ENCODE measurements around the gene GPR55. TPM values are rescaled to one million over a fixed set of nuclear protein-coding genes. Genes with fewer than 3 reads are reported as not detected.

GPR55 gene
- total and polyA plus RNA-seq, 7 donors, result 0.01 to 0.32 (median 0.03) TPM; not detected in 4

DNA sequence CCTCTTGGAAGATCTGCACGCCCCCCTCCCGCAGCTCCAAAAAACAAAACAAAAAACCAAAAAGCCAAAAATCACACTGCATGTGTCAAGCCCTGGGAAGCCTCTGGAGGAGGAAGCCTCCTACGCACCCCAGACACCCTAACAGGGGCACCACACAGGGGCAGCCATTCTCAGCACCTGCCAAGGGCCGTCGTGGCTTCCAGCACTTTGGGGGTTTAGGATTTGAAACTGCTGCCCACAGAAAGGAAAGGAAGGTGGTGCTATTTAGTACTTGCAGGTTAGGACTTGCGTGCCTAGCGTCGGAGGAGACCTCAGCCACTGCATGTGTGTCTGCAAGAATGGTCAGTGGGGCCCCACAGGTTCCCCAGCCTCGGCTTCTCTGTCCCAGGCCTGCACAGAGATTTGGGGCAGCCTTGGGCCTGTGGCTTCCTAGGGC lies 419 bp upstream of the GPR55 start:
- DNase-seq, result no peak
- WGBS, 3 donors, result 69 to 78% (median 72%) methylated on average over 9 of the region's 9 CpGs
- no peak for ATAC-seq

DNA sequence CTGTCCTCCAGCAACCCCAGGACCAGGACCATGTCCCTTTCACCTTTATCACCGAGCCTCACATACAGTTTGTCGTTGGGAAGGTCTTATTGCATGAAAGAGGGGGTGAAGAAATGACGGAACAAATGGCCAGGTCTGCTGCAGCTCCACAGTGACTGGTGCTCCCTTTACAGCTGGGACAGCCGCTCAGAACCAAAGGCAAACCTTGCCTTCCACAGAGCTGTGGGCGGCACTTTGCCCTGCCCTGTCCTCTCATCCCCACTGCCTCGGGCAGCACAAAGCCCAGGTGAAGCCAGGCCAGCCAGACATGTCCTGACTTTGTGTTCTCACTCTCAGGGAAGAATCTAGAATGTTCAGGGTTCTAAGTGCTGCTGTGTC lies 961 bp downstream of the GPR55 start:
- intact Hi-C loops (cut with DNase I), result no loop called here
- ATAC-seq, result no peak
- Histone ChIP-seq H3K27me3 (ENCODE audit: insufficient read depth in 3 of 3, low read length in 2 of 3) (no peaks in the 10 kb centered on the region), H3K4me3 (no peak overlapping the region), H3K4me1 (no peaks in the 10 kb centered on the region), H3K27ac (no peak overlapping the region), H3K9me3 (no peaks in the 10 kb centered on the region), H3K36me3 (ENCODE audit: insufficient read depth in 1 of 2, low read depth in 1 of 2) (no peaks in the 10 kb centered on the region)
- DNase-seq, result no peak
- TF ChIP-seq, protein P1, sequence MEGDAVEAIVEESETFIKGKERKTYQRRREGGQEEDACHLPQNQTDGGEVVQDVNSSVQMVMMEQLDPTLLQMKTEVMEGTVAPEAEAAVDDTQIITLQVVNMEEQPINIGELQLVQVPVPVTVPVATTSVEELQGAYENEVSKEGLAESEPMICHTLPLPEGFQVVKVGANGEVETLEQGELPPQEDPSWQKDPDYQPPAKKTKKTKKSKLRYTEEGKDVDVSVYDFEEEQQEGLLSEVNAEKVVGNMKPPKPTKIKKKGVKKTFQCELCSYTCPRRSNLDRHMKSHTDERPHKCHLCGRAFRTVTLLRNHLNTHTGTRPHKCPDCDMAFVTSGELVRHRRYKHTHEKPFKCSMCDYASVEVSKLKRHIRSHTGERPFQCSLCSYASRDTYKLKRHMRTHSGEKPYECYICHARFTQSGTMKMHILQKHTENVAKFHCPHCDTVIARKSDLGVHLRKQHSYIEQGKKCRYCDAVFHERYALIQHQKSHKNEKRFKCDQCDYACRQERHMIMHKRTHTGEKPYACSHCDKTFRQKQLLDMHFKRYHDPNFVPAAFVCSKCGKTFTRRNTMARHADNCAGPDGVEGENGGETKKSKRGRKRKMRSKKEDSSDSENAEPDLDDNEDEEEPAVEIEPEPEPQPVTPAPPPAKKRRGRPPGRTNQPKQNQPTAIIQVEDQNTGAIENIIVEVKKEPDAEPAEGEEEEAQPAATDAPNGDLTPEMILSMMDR (IDR thresholded peaks at IDR 0.05), result no peak
- 63 to 80% (median 70%) methylated on average over 5 to 6 of the region's 6 CpGs for WGBS, 3 donors

More for the DNA sequence above, 419 bp upstream of the GPR55 start:
- H3K4me3 ChIP-seq, result no peak overlapping the region
- no peaks in the 10 kb centered on the region for H3K27me3 ChIP-seq (ENCODE audit: insufficient read depth in 3 of 3, low read length in 2 of 3)
- TF ChIP-seq, protein P1 (IDR thresholded peaks at IDR 0.05), result no peak
- H3K4me1 ChIP-seq, result no peaks in the 10 kb centered on the region
- no peaks in the 10 kb centered on the region for H3K9me3 ChIP-seq
- H3K27ac ChIP-seq, result no peak overlapping the region
- no peaks in the 10 kb centered on the region for H3K36me3 ChIP-seq (ENCODE audit: insufficient read depth in 1 of 2, low read depth in 1 of 2)
- intact Hi-C loops (cut with DNase I), result no loop called here

DNA sequence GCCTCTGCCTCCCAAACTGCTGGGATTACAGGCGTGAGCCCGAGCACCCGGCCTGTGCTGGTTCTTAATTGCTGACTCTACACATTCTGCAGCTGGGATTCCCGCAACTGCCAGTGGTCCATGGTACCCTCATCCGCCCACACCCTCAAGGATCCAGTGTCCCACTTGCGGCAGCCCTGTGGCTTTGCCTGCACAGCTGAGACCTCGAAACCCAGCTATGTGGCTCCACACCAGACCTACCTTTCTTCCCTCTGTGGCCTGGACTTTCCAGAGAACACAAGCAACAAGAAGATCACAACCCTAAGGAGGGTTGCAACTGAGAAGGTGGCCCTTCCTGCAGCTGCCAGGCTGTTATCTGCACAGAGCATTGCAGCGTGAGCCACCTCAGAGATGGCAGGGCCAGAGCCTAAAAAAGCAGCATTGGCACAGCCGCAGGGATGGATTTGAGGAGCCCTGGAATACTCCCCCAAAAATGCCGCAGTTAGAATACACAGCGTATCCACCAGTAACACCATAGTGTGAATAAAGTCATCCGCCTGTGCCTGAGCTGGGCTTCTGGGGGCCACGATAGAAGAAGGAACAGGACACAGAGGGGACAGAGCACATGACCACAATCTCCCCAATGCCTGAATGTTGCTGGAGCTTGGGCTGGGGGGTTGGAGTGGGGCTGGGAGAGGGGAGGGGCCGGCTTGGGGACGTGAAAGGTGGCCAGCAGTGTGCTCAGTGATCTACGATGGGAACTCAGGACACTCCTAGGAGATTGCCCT lies 1.9 kb downstream of the GPR55 start:
- TF ChIP-seq, protein P1 (IDR thresholded peaks at IDR 0.05), result no peak
- intact Hi-C loops (cut with DNase I), result no loop called here
- Histone ChIP-seq H3K36me3 (ENCODE audit: insufficient read depth in 1 of 2, low read depth in 1 of 2) (no peaks in the 10 kb centered on the region), H3K4me1 (no peaks in the 10 kb centered on the region), H3K9me3 (no peaks in the 10 kb centered on the region), H3K27me3 (ENCODE audit: insufficient read depth in 3 of 3, low read length in 2 of 3) (no peaks in the 10 kb centered on the region), H3K27ac (no peak overlapping the region), H3K4me3 (no peak overlapping the region)
- no peak for DNase-seq
- 83 to 84% (median 84%) methylated on average over 16 of the region's 16 CpGs for WGBS, 3 donors
- ATAC-seq, result no peak

DNA sequence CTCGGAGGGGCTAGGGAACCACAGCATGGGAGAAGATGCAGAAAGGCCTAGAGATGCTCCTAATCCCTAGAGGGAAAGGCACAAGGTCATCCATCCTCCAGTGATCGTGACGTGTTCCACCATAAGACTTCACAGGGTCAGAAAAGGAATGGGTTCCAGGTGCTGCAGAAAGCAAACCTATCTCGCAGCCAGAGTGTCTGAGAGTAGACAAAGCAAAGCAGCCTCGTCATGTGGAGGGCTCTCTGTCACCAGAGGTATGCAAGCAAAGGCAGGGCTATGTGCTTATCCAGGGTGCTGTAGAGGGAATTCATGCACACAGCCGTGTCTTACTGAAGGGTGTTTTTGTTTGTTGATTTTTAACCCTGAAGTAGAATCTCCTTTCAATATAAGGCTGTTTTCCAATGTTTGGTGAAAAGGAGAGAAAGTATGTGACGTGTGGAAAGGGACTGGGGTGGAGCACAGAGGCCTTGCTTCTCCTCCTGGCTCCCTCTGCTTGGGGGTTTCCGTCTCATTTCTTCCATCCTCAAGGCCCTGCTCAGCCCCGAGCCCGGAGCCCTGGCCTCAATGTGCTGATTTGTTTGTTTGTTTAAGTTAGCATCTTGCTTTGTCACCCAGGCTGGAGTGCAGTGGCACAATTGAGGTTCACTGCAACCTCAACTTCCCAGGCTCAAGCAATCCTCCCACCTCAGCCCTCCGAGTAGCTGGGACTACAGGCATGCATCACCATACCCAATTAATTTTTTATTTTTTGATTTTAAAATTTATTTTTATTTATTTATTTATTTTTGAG lies 3.0 kb downstream of the GPR55 start:
- Histone ChIP-seq H3K36me3 (ENCODE audit: insufficient read depth in 1 of 2, low read depth in 1 of 2) (no peaks in the 10 kb centered on the region), H3K27me3 (ENCODE audit: insufficient read depth in 3 of 3, low read length in 2 of 3) (peaks cover 0 to 2% (median 1%) of the 10 kb centered on the region in 3 donors), H3K4me3 (no peak overlapping the region), H3K27ac (no peak overlapping the region), H3K4me1 (no peaks in the 10 kb centered on the region), H3K9me3 (no peaks in the 10 kb centered on the region)
- intact Hi-C loops (cut with DNase I), result no loop called here
- TF ChIP-seq, protein P1 (IDR thresholded peaks at IDR 0.05), result no peak
- 71 to 74% (median 73%) methylated on average over 11 of the region's 11 CpGs for WGBS, 3 donors
- DNase-seq, result no peak
- no peak for ATAC-seq
